GM18861 (cell line): ENCODE measurements around the gene BET1L.
"Not testable (repeated sequence)": the region's sequence is repeated elsewhere in the genome, so short reads cannot be mapped to it uniquely, and the experiment has no call there.

ENCODE experiments used
- ATAC-seq: cut with Tn5 transposase; IDR thresholded peaks from one replicate; pipeline ENCODE4 v1.9.1; 2021; ENCODE audit not compliant: unreplicated experiment

BET1L gene

GRCh38 chr11:230431-230830 is 23.2 kb upstream of the BET1L start:
- no peak for ATAC-seq

- ATAC-seq, result no peak
These were observed 20.7 kb upstream of the BET1L start for GRCh38 chr11:227824-228379.

GRCh38 chr11:225734-226453 is 18.7 kb upstream of the BET1L start:
- ATAC-seq, result no peak

GRCh38 chr11:224424-224823 is 17.2 kb upstream of the BET1L start:
- no peak for ATAC-seq

GRCh38 chr11:223884-224283 is 16.7 kb upstream of the BET1L start:
- no peak for ATAC-seq

GRCh38 chr11:223026-223789 is 16.0 kb upstream of the BET1L start:
- ATAC-seq, result no peak

- ATAC-seq, result no peak
These were observed 15.0 kb upstream of the BET1L start for GRCh38 chr11:221998-222789.

- ATAC-seq, result no peak
These were observed 14.3 kb upstream of the BET1L start for GRCh38 chr11:221539-221938.

- not testable (repeated sequence) for ATAC-seq
These were observed 13.5 kb upstream of the BET1L start for GRCh38 chr11:220641-221215.

GRCh38 chr11:218815-219593 is 11.8 kb upstream of the BET1L start:
- ATAC-seq, result no peak

GRCh38 chr11:217704-218103 is 10.5 kb upstream of the BET1L start:
- no peak for ATAC-seq

- no peak for ATAC-seq
These were observed 9.1 kb upstream of the BET1L start for GRCh38 chr11:216081-216974.

GRCh38 chr11:215581-216037 is 8.4 kb upstream of the BET1L start:
- ATAC-seq, result no peak

GRCh38 chr11:214083-214482 is 6.9 kb upstream of the BET1L start:
- ATAC-seq, result no peak

GRCh38 chr11:213111-213510 is 5.9 kb upstream of the BET1L start:
- no peak for ATAC-seq

GRCh38 chr11:212150-213100 is 5.2 kb upstream of the BET1L start:
- ATAC-seq, result no peak

- ATAC-seq, result no peak
These were observed 4.5 kb upstream of the BET1L start for GRCh38 chr11:211741-212140.

- ATAC-seq, result no peak
These were observed 4.1 kb upstream of the BET1L start for GRCh38 chr11:211295-211694.
